Nephron progenitor cell (in vitro differentiated cells): ENCODE results near the gene ECSIT.

Source experiments
- DNase-seq: peaks from one replicate; pipeline ENCODE4 v3.0.0; 2021
- H3K27ac Mint-ChIP-seq: 2 replicates; pipeline ENCODE4 v1.8.0; 2021; ENCODE audit warnings: mild to moderate bottlenecking, moderate library complexity, mixed read lengths
- H3K27me3 Mint-ChIP-seq: 2 replicates; pipeline ENCODE4 v1.8.0; 2021; ENCODE audit warnings: mild to moderate bottlenecking, low read depth, mixed read lengths; ENCODE audit not compliant: poor library complexity
- H3K36me3 Mint-ChIP-seq: 2 replicates; pipeline ENCODE4 v1.8.0; 2021; ENCODE audit warnings: low read depth, mixed read lengths
- H3K4me1 Mint-ChIP-seq: 2 replicates; pipeline ENCODE4 v1.8.0; 2021; ENCODE audit warnings: mixed read lengths
- H3K4me3 Mint-ChIP-seq: 2 replicates; pipeline ENCODE4 v1.8.0; 2021; ENCODE audit warnings: mild to moderate bottlenecking, moderate library complexity, mixed read lengths
- H3K9me3 Mint-ChIP-seq: 2 replicates; pipeline ENCODE4 v1.8.0; 2021; ENCODE audit warnings: mild to moderate bottlenecking, moderate library complexity, mixed read lengths
- CTCF ChIP-seq: fragments of 200-600 bp; sonication (generic); IDR thresholded peaks from 2 replicates; pipeline ENCODE4 v1.5.0; 2021; ENCODE audit warnings: antibody characterized with exemption

Gene ECSIT

GRCh38 chr19:11494634-11495285 lies 34.2 kb downstream of the ECSIT start:
- TF ChIP-seq CTCF, result no peak
- H3K9me3 Mint-ChIP-seq, result no peaks in the 10 kb centered on the region
- H3K4me1 Mint-ChIP-seq, result no peaks in the 10 kb centered on the region
- H3K4me3 Mint-ChIP-seq, result no peak overlapping the region
- H3K27ac Mint-ChIP-seq, result no peak overlapping the region
- no peak for DNase-seq
- H3K27me3 Mint-ChIP-seq, result no peaks in the 10 kb centered on the region
- peaks cover 18% of the 10 kb centered on the region for H3K36me3 Mint-ChIP-seq

- Mint-ChIP-seq H3K27me3 (peaks cover 5% of the 10 kb centered on the region), H3K36me3 (peaks cover 30% of the 10 kb centered on the region), H3K9me3 (no peaks in the 10 kb centered on the region), H3K27ac (no peak overlapping the region), H3K4me3 (no peak overlapping the region), H3K4me1 (no peaks in the 10 kb centered on the region)
- no peak for TF ChIP-seq CTCF
- no peak for DNase-seq
Measured at GRCh38 chr19:11489378-11489777, 39.6 kb downstream of the ECSIT start.

GRCh38 chr19:11486661-11487503 lies 42.1 kb downstream of the ECSIT start:
- peaks cover 17% of the 10 kb centered on the region for H3K27me3 Mint-ChIP-seq
- no peaks in the 10 kb centered on the region for H3K9me3 Mint-ChIP-seq
- peaks cover 30% of the 10 kb centered on the region for H3K36me3 Mint-ChIP-seq
- H3K4me1 Mint-ChIP-seq, result peaks cover under 1% of the 10 kb centered on the region
- no peak for DNase-seq
- no peak overlapping the region for H3K27ac Mint-ChIP-seq
- no peak overlapping the region for H3K4me3 Mint-ChIP-seq
- no peak for TF ChIP-seq CTCF

GRCh38 chr19:11485245-11485837 lies 43.6 kb downstream of the ECSIT start:
- Mint-ChIP-seq H3K27ac (no peak overlapping the region), H3K4me3 (no peak overlapping the region), H3K27me3 (peaks cover 31% of the 10 kb centered on the region), H3K4me1 (peaks cover 5% of the 10 kb centered on the region), H3K9me3 (peaks cover 4% of the 10 kb centered on the region), H3K36me3 (peaks cover 22% of the 10 kb centered on the region)
- no peak for DNase-seq
- no peak for TF ChIP-seq CTCF

GRCh38 chr19:11483366-11484111 lies 45.4 kb downstream of the ECSIT start:
- no peak overlapping the region for H3K27ac Mint-ChIP-seq
- H3K36me3 Mint-ChIP-seq, result peaks cover 15% of the 10 kb centered on the region
- peaks cover 41% of the 10 kb centered on the region for H3K27me3 Mint-ChIP-seq
- no peak for DNase-seq
- TF ChIP-seq CTCF, result no peak
- H3K9me3 Mint-ChIP-seq, result peaks cover 8% of the 10 kb centered on the region
- no peak overlapping the region for H3K4me3 Mint-ChIP-seq
- peaks cover 5% of the 10 kb centered on the region for H3K4me1 Mint-ChIP-seq
